ENCODE data around the gene GAD1. TPM values are rescaled to one million over a fixed set of nuclear protein-coding genes. Genes with fewer than 3 reads are reported as not detected.

The GAD1 gene
- total and polyA plus RNA-seq, 2 of the 8 experiments (the other 6 are each of a cell fraction or from before 2014, with no cell fraction given): 0.65 to 1.0 TPM

- peak overlapping the region; percentile 82 for H3K56ac ChIP-seq (replicated peaks; ENCODE audit: insufficient read length, low read depth, low read length)
- no peak overlapping the region for H2AK5ac ChIP-seq (ENCODE audit: low read depth, low read length)
- H2BK20ac ChIP-seq (ENCODE audit: low read length): no peak overlapping the region
- H2BK5ac ChIP-seq (ENCODE audit: low read depth, low read length): peak overlapping the region; percentile 93; the same call in 1 of the 2 replicates
- H2BK120ac ChIP-seq (replicated peaks; ENCODE audit: low read depth, low read length): peak overlapping the region; percentile 28
- H3K14ac ChIP-seq (ENCODE audit: insufficient read length): no peak overlapping the region
- H3K23ac ChIP-seq (ENCODE audit: insufficient read length): no peak overlapping the region
- H2AFZ ChIP-seq (ENCODE audit: low read length): peak overlapping the region; percentile 84; the same call in 1 of the 2 replicates
- peaks cover 6% of the 10 kb centered on the region; the same call in 1 of the 2 replicates for H3K23me2 ChIP-seq (ENCODE audit: low read depth, low read length)
- peak overlapping the region; percentile 95; the same call in 1 of the 2 replicates for H2BK15ac ChIP-seq (ENCODE audit: low read length)
- no peaks in the 10 kb centered on the region for H4K20me1 ChIP-seq (replicated peaks in 1 of 2; ENCODE audit: control insufficient read depth in 1 of 2, insufficient read depth in 2 of 2, low read length in 2 of 2)
- peaks cover 0 to 5% (median 2%) of the 10 kb centered on the region in 4 experiments; a peak in 3 of 7 replicates for H3K4me1 ChIP-seq (replicated peaks in 1 of 4; ENCODE audit: control insufficient read depth in 3 of 4, insufficient read depth in 4 of 4, low read length in 3 of 4)
- peak overlapping the region; percentile 79 to 90 for H3K4me2 ChIP-seq (ENCODE audit: insufficient read depth in 1 of 2, low read depth in 2 of 2, low read length in 2 of 2)
- ChIA-PET POLR2A (ENCODE audit: partially characterized antibody) (interaction anchor here (0.5 to 1.1 kb wide), 2 partner anchors 9 to 159 kb away, joined by 3 to 4 read pairs; no protein-coding TSS in a partner anchor), CTCF (ENCODE audit: partially characterized antibody) (interaction anchor here (1.3 to 1.8 kb wide), 5 partner anchors 32 to 101 kb away, joined by 3 to 7 read pairs (median 3); no protein-coding TSS in a partner anchor)
- no peak for DNase-seq (ENCODE audit: low read depth in 1 of 2, low spot score in 2 of 2)
- H2BK12ac ChIP-seq (ENCODE audit: low read depth, low read length): 0 out of 2 replicates have a peak overlapping the region, but pooled peaks have one; percentile 60
- H4K8ac ChIP-seq (ENCODE audit: extremely low read depth, insufficient read depth, low read length): no peak overlapping the region
- H3K27ac ChIP-seq (ENCODE audit: low read depth, low read length): peak overlapping the region; percentile 34; the same call in 1 of the 2 replicates
- no peaks in the 10 kb centered on the region; the same call in 1 of the 2 replicates for H3K79me1 ChIP-seq (ENCODE audit: low read depth, low read length)
- H4K5ac ChIP-seq (ENCODE audit: insufficient read length, low read depth, low read length): no peak overlapping the region
- no peaks in the 10 kb centered on the region for H3K9me3 ChIP-seq (ENCODE audit: insufficient read depth in 2 of 2, low read depth in 1 of 2, low read length in 1 of 2)
- peak overlapping the region; percentile 78 to 100 (median 82) for H3K4me3 ChIP-seq (ENCODE audit: extremely low read depth in 1 of 4, insufficient read depth in 2 of 4, low read depth in 3 of 4, low read length in 4 of 4)
- FAIRE-seq: no peak
- no peaks in the 10 kb centered on the region for H3K79me2 ChIP-seq (ENCODE audit: control insufficient read depth in 1 of 2, insufficient read depth in 2 of 2, low read length in 2 of 2)
- TF ChIP-seq HDAC2 (IDR thresholded peaks at IDR 0.05; ENCODE audit: borderline replicate concordance in 1 of 2, low read depth in 2 of 2, low read length in 2 of 2): no peak
- TF ChIP-seq TAF1 (IDR thresholded peaks at IDR 0.05; ENCODE audit: low read depth, low read length): no peak
- no peak for TF ChIP-seq BRCA1 (IDR thresholded peaks at IDR 0.05; ENCODE audit: low read depth, low read length)
- TF ChIP-seq POLR2A (IDR thresholded peaks at IDR 0.05; ENCODE audit: control extremely low read depth in 1 of 2, low read depth in 2 of 2, low read length in 2 of 2): 0 out of 3 replicates have a peak, but pooled peaks of 1 of the 2 experiments have one; percentile 10
- no peak for TF ChIP-seq FOSL1 (IDR thresholded peaks at IDR 0.05; ENCODE audit: insufficient read depth, low read depth, low read length)
- TF ChIP-seq POU5F1 (IDR thresholded peaks at IDR 0.05; ENCODE audit: low read depth, low read length): no peak
- no peak for TF ChIP-seq EGR1 (IDR thresholded peaks at IDR 0.05; ENCODE audit: borderline replicate concordance, low read depth, low read length)
- TF ChIP-seq KDM4A (IDR thresholded peaks at IDR 0.05; ENCODE audit: low read depth, low read length, severe bottlenecking): peak; percentile 1
- TF ChIP-seq NANOG (IDR thresholded peaks at IDR 0.05; ENCODE audit: insufficient read depth, low read depth, low read length, poor library complexity, severe bottlenecking): no peak
- TF ChIP-seq ASH2L (IDR thresholded peaks at IDR 0.05; ENCODE audit: low read length): peak; percentile 42
- peak overlapping the region; percentile 90; the same call in 1 of the 2 replicates for H3K18ac ChIP-seq (ENCODE audit: extremely low read depth, low read length)
- H3K4ac ChIP-seq (replicated peaks; ENCODE audit: insufficient read length, low read depth, low read length): no peak overlapping the region
- H3K27me3 ChIP-seq (replicated peaks in 1 of 4; ENCODE audit: control insufficient read depth in 3 of 4, extremely low read depth in 1 of 4, insufficient read depth in 3 of 4, low read length in 3 of 4): no peaks in the 10 kb centered on the region
- no peaks in the 10 kb centered on the region for H3K36me3 ChIP-seq (ENCODE audit: control insufficient read depth in 2 of 4, insufficient read depth in 4 of 4, low read length in 3 of 4)
- H4K91ac ChIP-seq (replicated peaks; ENCODE audit: insufficient read length, low read length): peak overlapping the region; percentile 73
- peak overlapping the region; percentile 45 to 68 (median 50); a peak in 4 of 7 replicates for H3K9ac ChIP-seq (replicated peaks in 1 of 4; ENCODE audit: extremely low read depth in 1 of 4, low read depth in 3 of 4, low read length in 3 of 4)
- 8% methylated on average over 15 of the region's 15 CpGs; no CpG with 5 or more reads in 1 of the 2 experiments for WGBS, 2 experiments (ENCODE audit: extremely low coverage in 1 of 2, insufficient coverage in 1 of 2, insufficient read length in 1 of 2, insufficient replicate concordance in 2 of 2, low coverage in 1 of 2, low lambda C conversion rate in 2 of 2, missing lambda C conversion rate in 1 of 2)
Measured at GRCh38 chr2:170771421-170771937, 45.2 kb upstream of the GAD1 start.
